ENCODE data around the gene RAPH1.

DNA sequence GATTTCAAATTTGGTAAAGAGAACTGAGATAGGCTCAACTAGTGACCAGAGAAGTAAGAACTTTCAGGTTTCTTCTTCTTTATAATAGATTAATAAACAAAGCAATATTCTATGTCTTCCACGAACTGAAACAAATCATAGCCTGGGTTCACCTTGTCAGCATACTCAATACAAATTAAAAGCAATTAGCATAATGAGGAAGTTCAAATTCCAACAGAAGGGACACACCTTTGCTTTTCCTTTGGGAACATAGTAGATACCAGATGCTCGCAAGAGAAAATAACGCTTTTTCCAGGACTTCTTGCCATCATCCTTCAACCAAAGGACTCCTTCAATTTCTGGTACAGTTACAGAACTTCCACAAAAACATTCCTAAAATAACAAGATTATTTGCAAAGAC, 79.9 kb downstream of the RAPH1 start:
- no peak for TF ChIP-seq EP300 (conservative IDR thresholded peaks at IDR 0.05; ENCODE audit: poor library complexity, severe bottlenecking)
- no peak for TF ChIP-seq CTCF (IDR thresholded peaks at IDR 0.05; ENCODE audit: poor library complexity, severe bottlenecking)
